ENCODE measurements around the gene ETF1.

The ETF1 gene

GRCh38 chr5:138573949-138574670, 31.1 kb upstream of the ETF1 start:
- peak overlapping the region; percentile 91 for H3K4me3 ChIP-seq (ENCODE audit: low read length)
- H3K27me3 ChIP-seq (ENCODE audit: control insufficient read depth, insufficient read depth, low read length), result no peaks in the 10 kb centered on the region
- H3K36me3 ChIP-seq (ENCODE audit: control insufficient read depth, insufficient read depth, low read length), result peaks cover 28% of the 10 kb centered on the region
- peak overlapping the region; percentile 100 for H3K27ac ChIP-seq (ENCODE audit: low read depth, low read length)
- H3K4me1 ChIP-seq (ENCODE audit: control insufficient read depth, insufficient read depth, low read length), result peaks cover 10% of the 10 kb centered on the region
- H3K9ac ChIP-seq (ENCODE audit: low read length), result peak overlapping the region; percentile 98

- no peak overlapping the region for H3K4me3 ChIP-seq (ENCODE audit: low read length)
- H3K27me3 ChIP-seq (ENCODE audit: control insufficient read depth, insufficient read depth, low read length), result no peaks in the 10 kb centered on the region
- no peak overlapping the region for H3K27ac ChIP-seq (ENCODE audit: low read depth, low read length)
- no peak overlapping the region for H3K9ac ChIP-seq (ENCODE audit: low read length)
- peaks cover 10% of the 10 kb centered on the region for H3K4me1 ChIP-seq (ENCODE audit: control insufficient read depth, insufficient read depth, low read length)
- H3K36me3 ChIP-seq (ENCODE audit: control insufficient read depth, insufficient read depth, low read length), result peaks cover 29% of the 10 kb centered on the region
Observed at GRCh38 chr5:138573223-138573622, 30.2 kb upstream of the ETF1 start.

GRCh38 chr5:138570871-138571270, 27.8 kb upstream of the ETF1 start:
- H3K4me3 ChIP-seq (ENCODE audit: low read length), result no peak overlapping the region
- H3K9ac ChIP-seq (ENCODE audit: low read length), result no peak overlapping the region
- H3K27ac ChIP-seq (ENCODE audit: low read depth, low read length), result no peak overlapping the region
- no peaks in the 10 kb centered on the region for H3K27me3 ChIP-seq (ENCODE audit: control insufficient read depth, insufficient read depth, low read length)
- peaks cover 10% of the 10 kb centered on the region for H3K4me1 ChIP-seq (ENCODE audit: control insufficient read depth, insufficient read depth, low read length)
- peaks cover 39% of the 10 kb centered on the region for H3K36me3 ChIP-seq (ENCODE audit: control insufficient read depth, insufficient read depth, low read length)

- H3K4me3 ChIP-seq (ENCODE audit: low read length), result no peak overlapping the region
- no peak overlapping the region for H3K9ac ChIP-seq (ENCODE audit: low read length)
- peaks cover 10% of the 10 kb centered on the region for H3K4me1 ChIP-seq (ENCODE audit: control insufficient read depth, insufficient read depth, low read length)
- H3K27me3 ChIP-seq (ENCODE audit: control insufficient read depth, insufficient read depth, low read length), result no peaks in the 10 kb centered on the region
- H3K27ac ChIP-seq (ENCODE audit: low read depth, low read length), result no peak overlapping the region
- peaks cover 45% of the 10 kb centered on the region for H3K36me3 ChIP-seq (ENCODE audit: control insufficient read depth, insufficient read depth, low read length)
Observed at GRCh38 chr5:138569782-138570181, 26.7 kb upstream of the ETF1 start.

- H3K9ac ChIP-seq (ENCODE audit: low read length), result no peak overlapping the region
- peaks cover 45% of the 10 kb centered on the region for H3K36me3 ChIP-seq (ENCODE audit: control insufficient read depth, insufficient read depth, low read length)
- no peak overlapping the region for H3K4me3 ChIP-seq (ENCODE audit: low read length)
- H3K4me1 ChIP-seq (ENCODE audit: control insufficient read depth, insufficient read depth, low read length), result no peaks in the 10 kb centered on the region
- H3K27ac ChIP-seq (ENCODE audit: low read depth, low read length), result no peak overlapping the region
- no peaks in the 10 kb centered on the region for H3K27me3 ChIP-seq (ENCODE audit: control insufficient read depth, insufficient read depth, low read length)
Observed at GRCh38 chr5:138568061-138568824, 25.2 kb upstream of the ETF1 start.

GRCh38 chr5:138566792-138567191, 23.8 kb upstream of the ETF1 start:
- H3K4me1 ChIP-seq (ENCODE audit: control insufficient read depth, insufficient read depth, low read length), result no peaks in the 10 kb centered on the region

GRCh38 chr5:138565100-138565821, 22.2 kb upstream of the ETF1 start:
- H3K27me3 ChIP-seq (ENCODE audit: control insufficient read depth, insufficient read depth, low read length), result no peaks in the 10 kb centered on the region
- H3K4me3 ChIP-seq (ENCODE audit: low read length), result no peak overlapping the region
- H3K9ac ChIP-seq (ENCODE audit: low read length), result no peak overlapping the region
- H3K27ac ChIP-seq (ENCODE audit: low read depth, low read length), result no peak overlapping the region
- H3K4me1 ChIP-seq (ENCODE audit: control insufficient read depth, insufficient read depth, low read length), result no peaks in the 10 kb centered on the region
- H3K36me3 ChIP-seq (ENCODE audit: control insufficient read depth, insufficient read depth, low read length), result peaks cover 34% of the 10 kb centered on the region

More at GRCh38 chr5:138566792-138567191, 23.8 kb upstream of the ETF1 start:
- no peak overlapping the region for H3K4me3 ChIP-seq (ENCODE audit: low read length)
- peaks cover 39% of the 10 kb centered on the region for H3K36me3 ChIP-seq (ENCODE audit: control insufficient read depth, insufficient read depth, low read length)
- no peak overlapping the region for H3K27ac ChIP-seq (ENCODE audit: low read depth, low read length)
- no peak overlapping the region for H3K9ac ChIP-seq (ENCODE audit: low read length)
- no peaks in the 10 kb centered on the region for H3K27me3 ChIP-seq (ENCODE audit: control insufficient read depth, insufficient read depth, low read length)

- H3K27me3 ChIP-seq (ENCODE audit: control insufficient read depth, insufficient read depth, low read length), result no peaks in the 10 kb centered on the region
- H3K4me3 ChIP-seq (ENCODE audit: low read length), result no peak overlapping the region
- peaks cover 30% of the 10 kb centered on the region for H3K36me3 ChIP-seq (ENCODE audit: control insufficient read depth, insufficient read depth, low read length)
- no peak overlapping the region for H3K27ac ChIP-seq (ENCODE audit: low read depth, low read length)
- no peaks in the 10 kb centered on the region for H3K4me1 ChIP-seq (ENCODE audit: control insufficient read depth, insufficient read depth, low read length)
- no peak overlapping the region for H3K9ac ChIP-seq (ENCODE audit: low read length)
Observed at GRCh38 chr5:138564242-138564641, 21.2 kb upstream of the ETF1 start.

- H3K36me3 ChIP-seq (ENCODE audit: control insufficient read depth, insufficient read depth, low read length), result peaks cover 33% of the 10 kb centered on the region
Observed at GRCh38 chr5:138563340-138564118, 20.5 kb upstream of the ETF1 start.

GRCh38 chr5:138560971-138561370, 17.9 kb upstream of the ETF1 start:
- Histone ChIP-seq H3K36me3 (ENCODE audit: control insufficient read depth, insufficient read depth, low read length) (peaks cover 41% of the 10 kb centered on the region), H3K4me3 (ENCODE audit: low read length) (no peak overlapping the region), H3K4me1 (ENCODE audit: control insufficient read depth, insufficient read depth, low read length) (no peaks in the 10 kb centered on the region), H3K9ac (ENCODE audit: low read length) (no peak overlapping the region), H3K27me3 (ENCODE audit: control insufficient read depth, insufficient read depth, low read length) (no peaks in the 10 kb centered on the region), H3K27ac (ENCODE audit: low read depth, low read length) (no peak overlapping the region)

More at GRCh38 chr5:138563340-138564118, 20.5 kb upstream of the ETF1 start:
- Histone ChIP-seq H3K27me3 (ENCODE audit: control insufficient read depth, insufficient read depth, low read length) (no peaks in the 10 kb centered on the region), H3K9ac (ENCODE audit: low read length) (no peak overlapping the region), H3K27ac (ENCODE audit: low read depth, low read length) (no peak overlapping the region), H3K4me1 (ENCODE audit: control insufficient read depth, insufficient read depth, low read length) (no peaks in the 10 kb centered on the region), H3K4me3 (ENCODE audit: low read length) (no peak overlapping the region)

GRCh38 chr5:138559937-138560336, 16.9 kb upstream of the ETF1 start:
- Histone ChIP-seq H3K36me3 (ENCODE audit: control insufficient read depth, insufficient read depth, low read length) (peaks cover 37% of the 10 kb centered on the region), H3K4me1 (ENCODE audit: control insufficient read depth, insufficient read depth, low read length) (no peaks in the 10 kb centered on the region), H3K27me3 (ENCODE audit: control insufficient read depth, insufficient read depth, low read length) (no peaks in the 10 kb centered on the region), H3K27ac (ENCODE audit: low read depth, low read length) (no peak overlapping the region), H3K9ac (ENCODE audit: low read length) (no peak overlapping the region), H3K4me3 (ENCODE audit: low read length) (no peak overlapping the region)

- Histone ChIP-seq H3K27ac (ENCODE audit: low read depth, low read length) (no peak overlapping the region), H3K4me3 (ENCODE audit: low read length) (no peak overlapping the region), H3K27me3 (ENCODE audit: control insufficient read depth, insufficient read depth, low read length) (no peaks in the 10 kb centered on the region), H3K4me1 (ENCODE audit: control insufficient read depth, insufficient read depth, low read length) (no peaks in the 10 kb centered on the region), H3K36me3 (ENCODE audit: control insufficient read depth, insufficient read depth, low read length) (peaks cover 30% of the 10 kb centered on the region), H3K9ac (ENCODE audit: low read length) (no peak overlapping the region)
Observed at GRCh38 chr5:138557677-138558076, 14.6 kb upstream of the ETF1 start.

All from rectal smooth muscle tissue (tissue), 1 donor.